ENCODE measurements around the gene REPIN1.
A peak's percentile ranks its signal among the peaks of the same experiment; 100 is the strongest.

The REPIN1 gene

DNA sequence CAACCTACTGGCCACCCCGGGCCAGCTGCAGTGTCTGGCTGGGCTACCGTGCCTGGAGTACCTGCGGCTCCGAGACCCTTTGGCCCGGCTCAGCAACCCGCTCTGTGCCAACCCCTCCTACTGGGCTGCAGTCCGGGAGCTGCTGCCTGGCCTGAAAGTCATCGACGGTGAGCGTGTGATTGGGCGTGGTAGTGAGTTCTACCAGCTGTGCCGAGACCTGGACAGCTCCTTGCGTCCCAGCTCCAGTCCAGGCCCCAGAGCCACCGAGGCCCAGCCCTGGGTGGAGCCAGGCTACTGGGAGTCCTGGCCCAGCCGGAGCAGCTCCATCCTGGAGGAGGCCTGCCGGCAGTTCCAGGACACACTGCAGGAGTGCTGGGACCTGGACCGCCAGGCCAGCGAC, 31.4 kb upstream of the REPIN1 start:
- DNase-seq (ENCODE audit: low spot score), result no peak

DNA sequence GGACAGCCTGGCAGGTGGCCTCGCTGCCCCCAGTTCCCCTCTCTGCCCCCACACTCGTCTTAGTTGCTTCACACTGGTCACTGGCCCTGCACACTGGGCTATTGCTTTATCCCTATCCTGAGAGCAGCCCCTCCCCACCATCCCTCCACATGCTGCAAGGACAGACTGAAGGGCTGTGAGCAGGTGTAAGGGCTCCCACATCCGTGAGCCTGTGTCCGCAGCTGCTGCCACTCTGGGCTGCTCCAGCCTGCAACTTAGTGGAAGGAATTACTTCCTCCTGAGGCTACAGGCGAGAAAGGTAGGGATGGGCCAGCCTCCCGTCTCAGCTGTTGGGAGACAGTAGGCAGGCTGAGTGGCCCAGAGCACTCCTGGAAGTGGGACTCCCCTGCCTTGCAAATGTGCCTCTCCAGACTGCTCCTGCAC, 31.0 kb upstream of the REPIN1 start:
- no peak for DNase-seq (ENCODE audit: low spot score)

DNA sequence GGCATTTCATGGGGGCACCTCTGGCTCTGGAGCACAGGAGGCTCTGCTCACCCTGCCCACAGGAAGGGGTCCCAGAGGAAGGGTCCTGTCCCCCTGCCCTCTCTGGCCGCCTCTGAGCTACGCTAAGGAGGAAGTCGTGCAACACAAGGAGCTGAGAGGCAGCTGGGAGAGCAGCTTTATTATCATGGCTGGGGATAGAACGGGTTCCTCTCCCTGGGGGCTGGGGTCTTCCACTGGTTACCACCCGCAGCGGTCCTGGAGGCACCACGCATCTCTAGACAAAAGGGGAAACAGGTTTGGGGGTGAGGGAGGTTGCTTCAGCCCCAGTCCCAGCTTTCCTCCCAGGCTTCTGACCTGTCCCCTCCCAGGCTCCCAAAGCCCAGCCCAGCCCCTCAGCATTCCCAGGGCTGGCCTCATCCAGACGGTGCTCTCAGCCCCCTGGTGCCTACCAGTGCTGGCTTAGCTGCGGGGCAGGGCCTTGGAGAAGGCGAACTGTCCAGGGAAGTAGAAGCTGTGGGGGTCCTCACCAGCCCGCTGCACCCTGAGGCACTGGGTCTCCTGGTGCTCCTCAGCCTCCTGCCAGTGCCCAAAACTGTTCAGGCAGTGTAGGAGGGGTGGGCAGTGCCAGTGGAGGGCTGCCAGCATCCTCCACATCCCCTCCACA, 30.3 kb upstream of the REPIN1 start:
- no peak for DNase-seq (ENCODE audit: low spot score)

DNA sequence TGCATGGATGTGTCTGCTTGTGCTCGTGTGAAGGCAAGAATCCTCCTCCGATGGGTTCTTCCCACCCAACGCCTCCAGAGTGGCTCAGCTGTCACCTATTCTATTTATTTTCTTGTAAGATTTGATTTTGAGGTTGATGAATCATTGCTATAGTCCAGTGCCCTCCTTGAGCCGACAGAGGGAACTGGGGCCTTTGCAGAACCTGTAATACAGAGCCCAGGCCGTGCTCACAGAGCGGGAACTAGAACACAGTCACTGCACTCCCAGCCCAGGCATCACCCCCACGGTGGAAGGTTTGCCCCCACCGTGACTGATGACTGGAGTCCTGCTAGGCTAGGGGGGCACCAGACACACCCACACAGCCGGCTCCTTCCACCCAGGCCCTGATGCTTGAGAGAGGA, 29.2 kb upstream of the REPIN1 start:
- no peak for DNase-seq (ENCODE audit: low spot score)

DNA sequence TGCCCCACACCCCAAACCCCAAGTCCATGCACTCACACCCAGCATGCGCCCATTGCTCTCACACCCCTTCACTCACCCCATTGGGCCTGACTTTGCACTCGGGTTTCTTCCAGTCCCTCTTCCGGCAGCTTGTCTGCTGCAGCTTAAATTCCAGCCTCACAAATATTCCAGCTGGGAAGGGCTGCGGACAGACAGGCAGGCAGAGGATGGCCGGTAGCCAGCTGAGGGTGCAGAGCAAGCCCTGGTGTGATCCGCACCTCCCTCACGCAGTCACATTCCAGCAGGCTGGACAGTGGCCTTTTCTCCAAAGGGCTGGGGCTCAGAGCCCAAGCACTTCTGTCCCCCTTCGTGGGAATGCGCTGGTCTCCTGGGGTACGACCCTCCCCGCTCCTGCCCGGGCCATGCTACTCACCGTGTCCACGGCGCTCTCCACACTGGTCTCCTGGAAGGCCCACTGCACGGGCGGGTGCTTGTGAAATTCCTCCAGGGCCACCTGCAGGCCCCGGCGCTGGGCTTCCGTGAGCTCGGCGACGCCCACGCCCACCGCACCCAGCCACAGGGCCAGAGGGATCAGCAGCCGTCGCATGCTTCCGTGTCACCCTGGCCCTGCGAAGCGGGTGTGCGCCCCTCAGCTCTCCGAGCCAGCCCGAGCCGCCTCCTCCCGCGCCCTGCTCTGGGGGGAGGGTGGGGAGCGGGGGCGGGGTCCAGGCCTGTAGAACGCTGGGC, 28.4 kb upstream of the REPIN1 start:
- peak; percentile 63 for DNase-seq (ENCODE audit: low spot score)

DNA sequence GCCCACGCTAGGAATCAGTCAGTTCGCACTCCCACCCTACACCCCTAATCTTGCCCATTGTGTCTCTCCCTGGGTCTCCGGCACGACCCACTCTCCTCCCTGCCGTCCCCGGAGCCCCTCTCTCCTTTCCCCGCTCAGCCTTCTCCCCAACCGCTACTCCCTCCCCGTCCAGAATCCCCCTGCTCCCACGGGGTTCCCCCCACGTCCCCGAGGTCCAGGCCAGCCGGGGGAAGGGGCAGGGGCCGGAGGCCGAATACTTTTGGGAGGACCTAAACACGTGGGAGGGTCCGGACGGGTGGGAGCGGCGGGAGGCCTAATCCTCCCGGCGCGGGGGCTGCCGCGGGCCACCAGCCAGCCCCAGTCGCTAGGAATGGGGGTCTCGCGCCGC, 27.8 kb upstream of the REPIN1 start:
- DNase-seq (ENCODE audit: low spot score), result no peak

DNA sequence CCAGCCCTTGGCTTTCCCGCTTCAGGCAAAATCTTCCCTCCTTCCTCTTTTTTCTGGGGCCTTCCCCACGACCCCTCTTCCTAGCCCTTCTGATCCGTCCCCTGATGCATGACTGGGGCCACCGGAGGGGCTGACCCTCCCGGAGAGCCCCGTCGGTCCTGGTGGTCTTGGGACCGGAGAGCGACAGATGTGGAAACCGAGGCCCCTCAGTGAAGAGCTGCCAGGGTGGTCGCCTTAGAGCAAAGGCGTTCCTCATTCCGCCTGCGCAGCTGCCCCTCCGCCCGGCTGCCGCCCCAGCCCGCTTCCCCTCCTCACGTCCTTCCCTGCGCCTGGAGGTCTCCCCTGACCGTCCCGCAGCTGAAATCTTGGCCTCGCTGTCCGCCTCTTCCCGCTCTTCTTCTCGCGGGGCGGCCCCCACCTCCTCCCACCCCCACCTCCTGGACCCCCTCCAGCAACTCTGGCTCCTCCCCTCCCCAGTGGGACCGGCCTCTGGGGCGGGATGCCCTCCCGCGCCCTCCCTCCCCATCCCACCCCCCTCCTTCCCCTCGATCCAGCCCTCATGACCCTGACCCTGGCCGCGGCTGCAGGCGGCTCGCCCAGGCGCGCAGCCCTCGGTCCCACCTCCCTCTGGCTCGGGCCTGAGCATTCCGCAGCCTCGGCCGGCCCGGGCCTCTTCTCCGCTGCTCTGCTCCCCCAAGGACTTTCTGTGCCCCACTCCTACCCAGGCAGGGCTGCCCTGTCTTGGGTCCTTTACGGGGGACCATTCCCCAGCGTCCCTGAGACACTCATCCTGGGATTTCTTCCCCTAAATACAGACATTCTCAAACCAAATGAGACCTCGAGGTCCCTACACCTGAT, 27.1 kb upstream of the REPIN1 start, which contains the start of gene RARRES2:
TSS of gene RARRES2 (minus strand) at position 367 of the 858 bp plus-strand sequence. CDS start 1,020 bp downstream, outside the sequence.
- DNase-seq (ENCODE audit: low spot score), result no peak

DNA sequence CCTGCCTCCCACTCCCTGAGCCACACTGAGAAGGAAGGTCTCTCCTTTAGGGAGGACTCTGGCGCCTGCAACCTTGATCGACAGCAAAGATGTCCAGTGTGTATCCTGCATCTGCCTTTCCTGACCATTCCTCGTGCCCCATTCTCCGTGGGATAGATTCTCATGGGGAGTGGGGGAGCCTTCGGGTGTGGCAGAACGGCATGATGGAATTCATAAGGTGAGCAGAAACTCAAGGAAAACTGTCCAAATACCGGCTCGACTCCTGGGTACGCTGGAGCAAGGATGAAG, 26.6 kb upstream of the REPIN1 start:
- no peak for DNase-seq (ENCODE audit: low spot score)

DNA sequence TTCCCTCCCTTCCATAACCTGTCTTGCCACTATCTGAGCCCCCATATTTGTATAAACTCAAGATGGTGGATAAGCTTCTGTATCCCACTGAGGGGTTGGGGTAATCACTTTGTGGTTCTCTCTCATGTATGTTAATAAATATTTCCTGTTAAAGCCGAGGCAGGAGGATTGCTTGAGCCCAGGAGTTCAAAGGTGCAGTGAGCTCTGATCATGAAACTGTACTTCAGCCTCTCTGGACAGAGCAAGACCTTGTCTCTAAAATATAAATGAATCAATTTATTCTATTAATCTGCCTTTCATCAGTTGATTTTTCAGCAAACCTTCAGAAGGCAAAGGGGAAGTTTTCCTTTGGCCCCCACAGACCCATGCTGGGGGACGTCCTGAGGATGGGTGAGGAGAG, 25.4 kb upstream of the REPIN1 start:
- no peak for DNase-seq (ENCODE audit: low spot score)

DNA sequence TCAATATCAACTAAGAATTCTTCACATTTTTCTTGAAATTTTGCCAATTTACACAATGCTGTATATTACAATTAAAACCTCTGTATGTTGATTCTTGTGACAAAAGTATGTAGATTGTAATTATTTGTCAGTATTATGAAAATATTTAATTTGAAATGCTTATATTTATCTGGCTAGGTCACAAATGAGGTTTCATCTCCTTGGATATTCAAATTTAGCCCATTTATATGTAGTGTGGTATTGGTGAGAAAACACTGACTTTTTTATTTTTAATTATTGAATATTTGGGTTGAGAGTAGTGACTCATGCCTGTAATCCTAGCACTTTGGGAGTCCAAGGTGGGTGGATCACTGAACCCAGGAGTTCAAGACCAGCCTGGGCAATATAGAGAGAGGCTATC, 24.3 kb upstream of the REPIN1 start:
- DNase-seq (ENCODE audit: low spot score), result no peak

DNA sequence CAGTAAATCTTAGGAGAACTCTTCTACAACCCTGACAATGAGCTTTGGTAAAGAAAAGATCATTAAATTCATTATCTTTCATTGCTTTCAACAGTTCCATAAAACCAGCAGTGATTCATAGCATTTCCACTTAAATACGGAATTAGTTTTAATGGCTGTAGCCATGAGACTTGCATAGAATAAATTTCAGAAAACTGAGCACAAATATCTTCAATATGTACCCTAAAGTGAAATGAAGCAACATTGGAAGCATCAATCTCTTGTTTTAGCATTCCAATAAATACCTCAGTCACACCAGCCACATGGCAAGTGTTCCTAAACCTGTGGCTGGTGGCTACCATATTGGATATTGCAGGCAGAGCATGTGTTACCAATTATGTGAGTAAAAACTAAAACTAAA, 23.6 kb upstream of the REPIN1 start:
- DNase-seq (ENCODE audit: low spot score), result no peak

DNA sequence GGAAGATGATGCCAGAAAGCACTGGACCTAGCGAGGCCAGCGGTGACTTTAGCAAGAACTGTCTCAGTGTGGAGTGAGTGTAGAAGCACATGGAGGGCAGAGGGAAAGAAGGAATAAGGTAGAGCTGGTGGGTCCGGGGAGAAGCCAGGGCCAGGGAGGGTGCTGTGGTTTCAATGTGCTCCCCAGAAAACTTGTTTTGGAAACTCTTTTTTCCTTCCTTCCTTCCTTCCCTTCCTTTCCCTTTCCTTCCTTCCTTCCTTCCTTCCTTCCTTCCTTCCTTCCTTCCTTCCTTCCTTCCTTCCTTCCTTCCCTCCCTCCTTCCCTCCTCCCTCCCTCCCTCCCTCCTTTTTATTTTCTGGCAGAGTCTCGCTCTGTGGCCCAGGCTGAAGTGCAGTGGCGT, 21.7 kb upstream of the REPIN1 start:
- no peak for DNase-seq (ENCODE audit: low spot score)

DNA sequence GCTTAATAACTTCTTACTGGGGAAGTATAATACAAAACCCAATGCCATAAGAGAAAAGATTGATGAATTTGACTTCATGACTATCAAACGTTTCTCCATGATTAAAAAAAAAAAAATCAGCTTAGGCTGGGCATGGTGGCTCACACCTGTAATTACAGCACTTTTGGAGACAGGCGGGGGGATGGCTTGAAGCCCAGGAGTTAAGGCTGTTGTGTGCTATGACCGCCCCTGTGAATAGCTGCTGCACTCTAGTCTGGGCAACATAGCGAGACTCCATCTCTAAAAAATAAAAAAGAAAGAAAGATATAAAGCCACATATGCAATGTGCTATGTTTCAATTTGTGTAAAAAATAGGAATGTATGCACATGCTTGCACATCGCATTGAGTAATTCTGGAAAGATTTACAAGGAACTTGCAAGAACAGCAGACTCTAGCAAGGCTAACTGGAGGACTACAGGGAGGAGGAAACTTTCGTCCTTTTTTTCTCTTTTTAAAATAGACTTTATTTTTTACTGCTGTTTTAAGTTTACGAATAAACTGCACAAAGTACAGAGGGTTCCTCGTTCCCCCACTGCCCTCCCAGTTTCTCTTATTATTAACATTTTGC, 16.9 kb upstream of the REPIN1 start:
- DNase-seq (ENCODE audit: low spot score), result no peak

DNA sequence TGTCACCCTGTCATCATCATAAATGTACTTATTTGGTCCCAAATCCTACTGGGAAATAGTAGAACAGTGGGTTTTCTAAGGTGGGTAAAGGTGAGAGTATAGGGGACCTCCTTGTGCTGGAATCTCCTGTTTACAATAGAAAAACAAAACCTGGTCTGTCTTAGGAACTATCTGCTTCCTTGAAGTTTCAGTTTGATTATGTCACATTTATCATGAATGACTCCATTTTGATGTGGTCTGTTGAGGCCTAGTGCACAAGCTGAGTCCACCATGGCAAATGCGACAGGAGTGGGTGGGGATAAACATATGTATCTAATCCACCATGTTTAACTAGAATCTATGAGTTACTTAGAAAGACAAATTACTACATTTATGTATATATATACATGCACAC, 13.0 kb upstream of the REPIN1 start:
- no peak for DNase-seq (ENCODE audit: low spot score)

DNA sequence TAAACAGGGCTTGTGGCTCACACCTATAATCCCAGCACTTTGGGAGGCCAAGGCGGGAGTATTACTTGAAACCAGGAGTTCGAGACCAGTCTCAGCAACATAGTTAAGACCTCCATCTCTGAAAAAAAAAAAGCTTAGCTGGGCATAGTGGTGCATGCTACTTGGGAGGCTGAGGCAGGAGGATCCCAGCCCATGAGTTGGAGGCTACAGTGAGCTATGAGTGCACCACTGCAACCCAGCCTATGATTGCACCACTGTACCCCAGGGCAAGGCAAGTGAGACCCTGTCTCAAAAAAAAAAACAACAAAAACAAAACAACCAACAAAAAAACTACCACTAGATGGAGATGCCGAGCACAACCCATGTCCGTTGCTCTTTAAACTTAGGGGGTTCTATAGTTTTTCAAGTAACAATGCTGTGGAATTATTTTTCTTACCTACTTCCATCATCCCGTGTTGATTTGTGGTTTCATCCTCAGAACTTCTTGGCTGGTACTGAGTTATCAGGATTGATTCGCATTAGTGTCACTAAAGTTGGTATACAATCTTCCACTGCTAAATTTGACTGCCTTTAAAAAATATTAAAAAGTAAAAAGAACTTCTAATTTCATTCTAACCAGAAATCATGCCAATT, 12.2 kb upstream of the REPIN1 start:
- DNase-seq (ENCODE audit: low spot score), result peak; percentile 49

DNA sequence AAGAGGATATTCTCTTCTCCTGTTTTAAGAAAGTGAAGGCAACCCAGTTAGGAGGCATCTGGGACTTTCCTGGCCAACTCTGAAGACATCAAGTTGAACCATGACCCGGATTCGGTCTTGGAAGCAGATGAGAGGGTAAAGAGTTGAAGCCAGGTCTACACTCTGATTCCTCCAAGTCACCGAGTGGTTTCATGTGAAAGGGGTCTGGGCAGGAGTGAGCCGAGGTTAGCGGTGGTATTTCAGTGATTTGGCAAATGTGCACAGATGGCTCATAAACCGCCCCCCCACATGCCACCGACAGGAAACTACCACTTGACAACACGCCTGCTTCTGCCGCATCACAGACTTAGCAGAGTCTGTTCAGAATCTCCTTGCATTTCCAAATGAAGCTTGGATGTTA, 11.4 kb upstream of the REPIN1 start:
- no peak for DNase-seq (ENCODE audit: low spot score)

DNA sequence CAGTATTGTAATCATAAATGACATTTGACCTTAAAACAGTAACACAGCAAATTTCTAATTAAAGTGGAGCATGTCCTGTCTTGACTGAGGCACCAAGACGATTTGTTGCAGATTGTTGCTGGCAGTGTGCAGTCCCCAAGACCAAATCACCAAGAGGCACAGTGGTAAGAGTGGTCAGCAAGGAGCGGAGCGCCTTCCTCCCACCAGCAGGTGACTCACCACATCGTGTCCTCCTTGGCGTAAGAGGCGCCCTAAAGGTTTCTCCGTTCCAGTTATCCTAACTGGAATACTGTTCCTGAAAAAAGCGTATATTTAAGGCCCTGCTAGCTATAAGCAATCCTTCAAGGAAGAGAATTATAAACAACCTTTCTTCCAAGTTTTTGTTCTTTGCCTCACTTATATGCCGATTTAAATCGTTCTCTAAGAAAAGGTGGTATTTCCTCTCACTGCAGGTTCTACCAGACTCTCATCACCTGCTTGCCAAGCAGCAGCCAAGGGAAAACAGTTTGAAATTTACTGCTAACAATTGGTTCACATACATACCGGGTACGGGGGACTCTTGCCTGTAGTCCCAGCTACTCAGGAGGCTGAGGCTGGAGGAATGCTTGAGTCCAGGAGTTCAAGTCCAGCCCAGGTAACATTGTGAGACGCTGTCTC, 10.7 kb upstream of the REPIN1 start:
- DNase-seq (ENCODE audit: low spot score), result no peak

DNA sequence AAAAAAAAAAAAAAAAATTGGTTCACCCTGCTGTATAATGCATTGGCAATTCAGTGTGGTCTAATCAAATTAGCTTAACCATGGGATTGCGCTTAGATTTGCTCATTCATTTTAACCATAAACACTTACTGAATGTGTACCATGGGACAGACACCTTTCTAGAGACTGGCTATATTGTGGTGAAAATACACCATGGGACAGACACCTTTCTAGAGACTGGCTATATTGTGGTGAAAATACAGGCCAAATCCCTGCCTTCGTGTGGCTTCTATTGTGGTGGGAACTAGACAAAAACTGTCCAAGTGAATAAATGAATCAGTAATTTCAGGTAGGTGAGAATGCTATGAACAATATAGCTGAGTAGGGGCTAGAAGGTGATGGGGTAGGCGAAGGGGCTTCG, 10.2 kb upstream of the REPIN1 start:
- no peak for DNase-seq (ENCODE audit: low spot score)

DNA sequence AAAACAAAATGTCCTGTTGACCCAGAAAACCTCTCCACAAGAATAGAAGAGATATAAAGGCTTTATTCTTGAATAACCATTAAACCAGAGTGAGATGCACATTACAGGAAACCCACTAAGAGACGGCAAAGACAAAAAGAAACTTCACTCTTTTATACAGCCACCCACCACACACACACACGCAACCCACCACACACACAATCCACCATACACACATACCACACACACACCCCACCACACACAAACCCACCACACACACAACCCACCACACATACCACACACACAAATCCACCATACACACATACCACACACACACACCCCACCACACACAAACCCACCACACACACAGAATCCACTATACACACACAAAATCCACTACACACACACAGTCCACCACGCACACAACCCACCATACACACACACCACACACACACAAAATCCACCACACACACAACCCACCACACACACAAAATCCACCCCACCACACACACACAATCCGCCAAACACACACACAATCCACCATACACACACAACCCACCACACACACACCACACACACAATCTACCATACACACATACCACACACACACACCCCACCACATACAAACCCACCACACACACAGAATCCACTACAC, 9.5 kb upstream of the REPIN1 start:
- DNase-seq (ENCODE audit: low spot score), result no peak

DNA sequence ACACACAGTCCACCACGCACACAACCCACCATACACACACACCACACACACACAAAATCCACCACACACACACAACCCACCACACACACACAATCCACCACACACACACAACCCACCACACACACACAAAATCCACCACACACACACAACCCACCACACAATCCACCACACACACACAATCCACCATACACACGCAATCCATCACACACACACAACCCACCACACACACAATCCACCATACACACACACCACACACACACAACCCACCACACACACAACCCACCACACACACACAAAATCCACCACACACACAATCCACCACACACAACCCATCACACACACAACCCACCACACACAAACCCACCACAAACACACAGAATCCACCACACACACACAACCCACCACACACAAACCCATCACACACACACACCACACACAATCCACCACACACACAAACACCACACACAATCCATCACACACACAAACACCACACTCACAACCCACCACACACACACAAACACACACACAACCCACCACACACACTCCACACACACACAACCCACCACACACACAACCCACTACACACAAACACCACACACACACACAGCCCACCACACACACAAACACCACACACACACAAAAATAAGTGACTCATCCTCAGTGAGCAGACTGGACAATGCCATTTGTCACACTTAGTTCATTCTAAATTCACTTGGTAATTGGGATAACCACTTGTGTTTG, 8.8 kb upstream of the REPIN1 start:
- DNase-seq (ENCODE audit: low spot score), result no peak

Measured in AG08395 (cell line).